COLO668 (cell line): ENCODE data around the gene CENPB.

Experiments used
- DNase-seq: peaks from one replicate; lab custom pipeline; 2025; ENCODE audit not compliant: unreplicated experiment; lab: John Stamatoyannopoulos, UW

Gene CENPB

DNA sequence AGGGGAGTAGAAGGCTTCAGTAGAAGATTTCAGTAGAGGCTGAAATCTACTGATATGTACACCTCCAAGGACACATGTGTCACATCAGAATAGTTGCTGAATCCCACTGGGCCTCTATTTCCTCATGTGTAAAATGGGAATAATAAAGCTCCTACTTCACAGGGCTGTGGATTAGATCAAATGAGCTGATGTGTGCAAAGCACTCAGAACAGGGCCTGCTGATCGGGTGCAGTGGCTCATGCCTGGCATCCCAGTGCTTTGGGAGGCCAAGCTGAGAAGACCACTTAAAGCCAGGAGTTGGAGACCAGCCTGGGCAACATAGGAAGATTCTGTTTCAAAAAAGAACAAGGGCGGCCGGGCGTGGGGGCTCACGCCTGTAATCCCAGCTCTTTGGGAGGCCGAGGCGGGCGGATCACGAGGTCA, 25.7 kb upstream of the CENPB start:
- no peak for DNase-seq

DNA sequence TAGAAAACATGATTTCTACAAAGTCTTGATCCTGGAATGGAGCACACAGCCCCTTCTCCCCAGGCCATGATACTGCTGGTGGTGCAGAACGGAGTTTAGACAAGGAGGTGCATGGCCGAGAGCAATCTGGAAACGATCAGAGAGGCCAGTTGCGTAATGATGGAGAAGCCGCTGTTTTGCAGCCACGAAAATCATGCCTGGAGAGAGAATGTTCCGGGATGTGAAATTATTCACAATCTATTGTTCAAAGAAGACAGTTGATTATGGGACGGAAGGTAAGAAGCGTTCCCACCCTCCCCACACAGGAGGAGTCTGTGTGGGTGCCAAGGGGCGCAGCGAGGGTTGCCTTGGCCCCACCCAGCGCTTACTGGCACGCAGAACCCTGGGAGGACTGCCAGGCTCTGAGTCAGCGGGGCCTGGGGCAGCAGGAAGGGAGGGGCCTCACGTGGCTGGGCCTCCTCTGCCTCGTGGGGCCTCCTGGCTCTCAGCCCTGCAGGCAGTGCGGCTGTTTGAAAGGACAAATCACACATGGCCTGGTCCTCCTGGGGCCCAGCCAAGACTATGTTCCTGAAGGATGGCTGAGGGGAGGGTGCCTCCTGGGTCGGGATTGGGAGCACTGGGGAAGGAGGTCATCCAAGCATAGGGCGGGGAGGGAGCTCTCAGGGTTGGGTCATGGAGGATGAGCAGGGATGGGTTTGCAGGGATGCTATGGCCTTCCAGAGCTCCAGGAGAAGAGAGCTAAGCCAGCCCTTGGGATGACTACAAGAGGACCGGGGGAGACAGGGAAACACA, 25.1 kb upstream of the CENPB start:
- DNase-seq, result peak; percentile 96

DNA sequence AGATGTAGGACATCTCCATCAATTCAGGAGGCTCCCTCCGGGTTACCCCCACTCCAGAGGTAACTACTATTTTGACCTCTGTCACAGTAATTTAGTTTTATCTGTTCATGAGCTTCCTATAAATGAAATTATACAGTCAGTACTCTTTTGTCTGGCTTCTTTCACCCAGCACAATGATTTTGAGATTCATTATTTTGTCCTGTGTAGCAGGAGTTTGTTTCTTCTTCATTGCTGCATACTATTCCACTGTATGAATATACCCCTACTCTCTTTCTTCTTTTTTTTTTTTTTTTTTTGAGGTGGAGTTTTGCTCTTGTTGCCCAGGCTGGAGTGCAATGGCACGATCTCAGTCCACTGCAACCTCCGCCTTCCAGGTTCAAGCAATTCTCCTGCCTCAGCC, 22.0 kb upstream of the CENPB start:
- no peak for DNase-seq

DNA sequence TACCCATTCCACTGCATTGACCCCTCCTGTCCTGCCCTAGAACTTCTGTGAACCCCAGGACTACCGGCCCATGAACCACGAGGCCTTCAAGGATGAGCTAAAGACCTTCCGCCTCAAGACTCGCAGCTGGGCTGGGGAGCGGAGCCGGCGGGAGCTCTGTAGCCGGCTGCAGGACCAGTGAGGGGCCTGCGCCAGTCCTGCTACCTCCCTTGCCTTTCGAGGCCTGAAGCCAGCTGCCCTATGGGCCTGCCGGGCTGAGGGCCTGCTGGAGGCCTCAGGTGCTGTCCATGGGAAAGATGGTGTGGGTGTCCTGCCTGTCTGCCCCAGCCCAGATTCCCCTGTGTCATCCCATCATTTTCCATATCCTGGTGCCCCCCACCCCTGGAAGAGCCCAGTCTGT, 18.2 kb upstream of the CENPB start:
- DNase-seq, result no peak

DNA sequence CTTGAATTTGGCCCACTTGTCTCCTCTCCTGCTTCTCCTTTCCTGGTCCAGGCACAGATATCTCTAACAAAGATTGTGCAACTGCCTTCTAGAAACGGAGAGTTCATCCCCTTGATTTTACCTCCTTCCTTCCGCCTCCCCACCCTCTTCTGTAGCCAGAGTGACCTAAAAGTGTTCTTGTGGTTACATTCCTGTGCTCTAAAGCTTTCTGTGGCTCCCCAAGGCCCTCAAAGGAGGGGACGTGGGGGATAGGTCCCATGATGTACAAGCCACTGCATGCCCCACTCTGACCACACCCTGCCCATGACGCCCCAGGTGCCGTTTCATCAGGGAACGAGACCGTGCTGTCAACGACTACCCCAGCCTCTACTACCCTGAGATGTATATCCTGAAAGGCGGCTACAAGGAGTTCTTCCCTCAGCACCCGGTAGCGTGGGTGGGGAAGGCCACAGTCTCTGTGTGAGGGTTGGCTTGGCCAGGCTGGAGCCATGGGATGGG, 17.8 kb upstream of the CENPB start:
- no peak for DNase-seq

DNA sequence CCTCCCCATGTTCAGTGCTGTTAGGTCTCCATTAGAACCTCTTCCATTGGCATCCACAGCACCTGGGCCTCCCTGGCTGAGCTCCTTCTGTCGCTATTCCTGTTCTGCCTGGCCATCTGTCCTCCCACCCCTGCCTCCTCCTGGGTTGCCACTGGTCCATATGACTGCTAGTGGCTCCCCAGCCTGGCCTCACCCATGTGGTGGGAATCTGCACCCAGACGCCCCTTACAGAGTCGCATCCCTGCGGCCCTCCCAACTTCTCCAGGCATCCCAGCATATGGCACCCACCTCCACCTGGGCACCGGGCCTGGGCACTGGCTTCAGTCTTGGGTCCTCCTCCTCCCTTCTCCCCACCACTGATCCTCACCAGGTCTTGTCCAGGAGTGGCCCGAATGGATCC, 17.3 kb upstream of the CENPB start:
- no peak for DNase-seq

DNA sequence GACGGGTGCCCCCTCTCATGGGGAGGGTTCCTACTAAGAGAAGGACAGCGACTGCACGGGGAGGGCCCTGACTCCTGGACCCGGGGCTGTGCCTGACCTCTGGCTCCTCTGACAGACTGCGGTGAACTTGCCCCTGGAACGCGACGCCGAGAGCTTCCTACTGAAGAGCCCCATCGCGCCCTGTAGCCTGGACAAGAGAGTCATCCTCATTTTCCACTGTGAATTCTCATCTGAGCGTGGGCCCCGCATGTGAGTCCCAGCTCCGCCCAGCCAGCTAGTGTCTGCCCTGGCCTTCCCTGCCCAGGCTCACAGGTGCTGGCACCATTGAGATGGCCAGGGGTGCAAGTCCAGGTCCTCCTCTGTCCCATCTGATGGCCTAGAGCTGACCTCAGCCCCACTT, 16.7 kb upstream of the CENPB start:
- no peak for DNase-seq

DNA sequence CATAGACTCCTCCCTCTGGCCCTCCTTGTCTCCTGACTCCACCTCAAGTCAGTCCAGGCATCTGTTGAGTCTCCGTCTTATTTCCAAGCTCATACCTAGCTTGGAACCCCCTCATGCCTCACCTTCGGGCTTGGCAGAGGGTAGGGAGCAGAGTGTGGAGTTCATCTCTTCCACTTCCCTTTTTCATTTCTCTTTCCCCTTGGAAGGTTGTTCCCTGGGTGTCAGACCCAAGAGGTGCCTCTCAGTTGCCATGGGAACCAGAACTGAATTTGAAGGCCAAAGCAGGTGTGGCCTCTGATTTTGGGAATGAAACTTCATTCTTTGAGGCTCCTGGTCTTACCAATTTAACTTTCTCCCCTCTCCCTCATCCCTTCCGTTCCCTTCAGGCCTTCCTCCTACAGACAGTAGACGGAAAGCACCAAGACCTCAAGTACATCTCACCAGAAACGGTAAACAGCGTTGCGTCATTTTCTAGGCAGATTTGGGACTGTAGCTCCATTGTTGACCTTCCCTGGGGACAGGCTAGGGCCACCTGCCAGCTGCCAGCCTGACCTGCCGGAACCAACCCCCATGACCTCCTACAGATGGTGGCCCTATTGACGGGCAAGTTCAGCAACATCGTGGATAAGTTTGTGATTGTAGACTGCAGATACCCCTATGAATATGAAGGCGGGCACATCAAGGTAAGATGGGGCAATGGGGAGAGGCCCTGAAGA, 16.1 kb upstream of the CENPB start:
- peak; percentile 35 for DNase-seq

DNA sequence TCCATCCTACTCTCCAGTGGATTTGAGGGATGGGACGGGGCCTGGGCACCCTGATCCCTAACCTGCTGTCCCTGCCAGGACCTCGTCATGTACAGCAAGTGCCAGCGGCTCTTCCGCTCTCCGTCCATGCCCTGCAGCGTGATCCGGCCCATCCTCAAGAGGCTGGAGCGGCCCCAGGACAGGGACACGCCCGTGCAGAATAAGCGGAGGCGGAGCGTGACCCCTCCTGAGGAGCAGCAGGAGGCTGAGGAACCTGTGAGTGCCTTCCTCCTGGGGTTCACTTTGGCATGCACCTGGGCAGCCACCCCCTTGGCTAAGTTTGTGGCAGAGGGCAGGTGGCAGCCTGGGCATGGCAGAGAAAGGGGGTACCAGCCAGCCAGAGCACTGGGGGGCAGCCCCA, 15.3 kb upstream of the CENPB start:
- DNase-seq, result no peak

DNA sequence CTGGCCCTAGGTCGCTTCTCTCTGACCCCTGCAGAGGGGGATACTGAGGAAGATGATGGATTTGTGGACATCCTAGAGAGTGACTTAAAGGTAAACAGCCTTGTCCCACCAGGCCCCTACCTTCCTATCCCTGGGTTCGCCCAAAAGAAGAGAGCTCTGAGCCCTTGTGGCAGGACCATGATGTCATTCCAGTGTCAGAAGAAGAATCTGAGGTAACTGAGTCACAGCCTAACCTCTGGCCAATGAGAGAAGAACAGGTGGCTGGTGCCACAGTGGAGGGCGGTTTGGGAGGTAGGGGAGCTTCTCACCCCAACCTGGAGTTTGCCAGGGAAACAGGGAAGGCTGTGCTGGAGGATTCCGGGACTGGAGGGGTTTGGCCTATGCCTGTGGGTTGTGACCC, 14.8 kb upstream of the CENPB start:
- no peak for DNase-seq

DNA sequence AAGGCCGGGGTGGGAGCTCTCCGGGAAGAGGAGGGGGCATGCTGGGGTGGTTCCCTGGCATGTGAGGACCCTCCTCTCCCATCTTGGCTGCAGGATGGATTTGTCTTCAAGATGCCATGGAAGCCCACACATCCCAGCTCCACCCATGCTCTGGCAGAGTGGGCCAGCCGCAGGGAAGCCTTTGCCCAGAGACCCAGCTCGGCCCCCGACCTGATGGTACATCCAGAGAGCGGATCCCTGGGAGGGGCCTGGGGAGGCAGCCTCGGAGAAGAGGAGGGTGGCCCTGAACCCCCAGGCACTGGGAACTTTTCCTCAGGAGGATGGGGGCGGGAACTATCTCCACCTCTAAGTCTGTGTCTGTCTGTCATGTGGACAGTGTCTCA, 14.3 kb upstream of the CENPB start:
- no peak for DNase-seq

DNA sequence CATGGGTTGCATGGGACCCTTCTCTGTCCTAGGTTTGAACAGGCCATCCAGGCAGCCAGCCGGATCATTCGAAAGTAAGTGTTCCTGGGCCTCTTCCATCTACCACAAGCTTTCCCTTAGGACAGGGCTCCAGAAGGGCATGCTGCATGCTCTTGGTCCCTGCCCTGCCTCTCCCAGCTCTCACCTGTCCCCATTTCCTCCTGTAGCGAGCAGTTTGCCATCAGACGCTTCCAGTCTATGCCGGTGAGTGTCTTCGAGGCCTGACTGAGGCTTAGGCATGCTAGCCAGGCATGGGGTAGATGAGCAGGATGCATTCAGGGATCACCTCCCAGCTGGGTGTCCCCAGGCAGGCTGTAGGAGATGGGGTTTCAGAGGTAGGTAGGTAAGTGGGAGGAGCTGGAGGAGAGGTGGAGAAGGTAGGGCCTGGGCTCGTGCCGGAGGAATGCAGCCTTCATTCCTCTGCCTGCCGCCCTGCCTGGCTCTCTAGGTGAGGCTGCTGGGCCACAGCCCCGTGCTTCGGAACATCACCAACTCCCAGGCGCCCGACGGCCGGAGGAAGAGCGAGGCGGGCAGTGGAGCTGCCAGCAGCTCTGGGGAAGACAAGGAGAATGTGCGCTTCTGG, 13.8 kb upstream of the CENPB start:
- peak; percentile 43 for DNase-seq

DNA sequence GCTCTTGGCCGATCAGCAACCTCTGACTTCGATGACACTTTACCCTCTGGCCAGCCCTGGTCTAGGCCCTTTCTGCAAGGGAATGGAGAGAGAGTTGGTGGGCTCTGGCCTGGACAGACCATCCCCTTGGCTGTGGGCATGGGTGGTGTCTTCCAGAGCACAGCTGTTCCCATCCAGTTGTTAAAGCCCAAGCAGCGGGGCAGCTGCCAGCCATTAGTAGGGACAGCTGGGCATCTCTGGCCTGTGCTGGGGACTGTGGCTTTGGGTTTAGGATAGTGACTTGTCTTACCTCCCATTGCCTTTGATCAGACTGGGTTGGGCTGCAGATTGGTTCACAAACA, 12.3 kb upstream of the CENPB start:
- DNase-seq, result peak; percentile 73

DNA sequence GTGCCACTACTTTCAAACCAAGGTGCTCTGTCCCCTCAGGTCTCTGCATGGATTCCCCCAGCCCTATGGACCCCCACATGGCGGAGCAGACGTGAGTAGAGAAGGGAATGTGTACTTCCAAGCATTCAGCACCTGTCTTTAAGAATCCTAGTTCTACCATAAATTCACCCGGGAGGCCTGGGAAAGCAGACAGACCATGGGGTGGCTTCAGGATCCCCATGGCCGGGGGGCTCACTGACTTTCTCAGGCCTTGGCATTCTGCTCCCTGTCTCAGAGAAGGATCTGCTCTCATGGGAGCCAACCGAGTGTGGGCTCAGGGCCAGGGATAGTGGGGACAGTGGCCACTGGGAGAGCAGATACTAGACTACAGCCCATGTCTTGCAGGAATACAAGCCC, 11.8 kb upstream of the CENPB start:
- DNase-seq, result no peak

DNA sequence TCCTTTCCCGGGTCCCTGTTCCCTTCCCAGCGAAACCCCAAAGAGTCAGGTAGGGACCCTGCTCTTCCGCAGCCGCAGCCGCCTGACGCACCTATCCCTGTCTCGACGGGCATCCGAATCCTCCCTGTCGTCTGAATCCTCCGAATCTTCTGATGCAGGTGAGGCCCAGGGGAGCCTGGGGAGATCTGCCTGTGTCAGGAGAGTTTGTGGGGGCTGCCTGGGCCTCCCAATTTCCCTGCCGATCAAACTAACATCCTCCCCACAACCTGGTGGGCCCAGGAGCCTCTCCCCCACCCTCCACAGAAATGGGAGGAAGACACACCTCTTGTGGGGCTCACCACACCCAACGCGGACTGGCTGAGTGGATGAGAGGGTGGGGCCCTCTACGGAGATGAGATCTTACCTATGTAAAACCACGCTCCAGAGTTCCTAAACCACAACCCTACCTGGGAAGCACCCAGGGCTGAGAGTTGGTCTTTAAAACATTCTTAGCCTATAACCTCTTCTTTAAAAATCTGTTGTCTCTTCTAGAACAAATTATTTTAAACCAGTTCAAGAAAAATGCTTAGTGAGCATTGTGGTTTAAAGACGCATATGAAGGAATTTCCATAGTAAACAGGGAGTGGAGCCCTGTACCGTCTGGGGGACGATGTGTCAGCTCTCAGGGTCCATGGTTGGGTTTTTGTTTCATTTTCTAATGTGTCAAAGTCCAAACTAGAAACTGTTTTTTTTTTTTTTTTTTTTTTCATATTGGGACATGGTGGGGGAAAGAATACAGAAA, 11.2 kb upstream of the CENPB start:
- DNase-seq, result peak; percentile 61

DNA sequence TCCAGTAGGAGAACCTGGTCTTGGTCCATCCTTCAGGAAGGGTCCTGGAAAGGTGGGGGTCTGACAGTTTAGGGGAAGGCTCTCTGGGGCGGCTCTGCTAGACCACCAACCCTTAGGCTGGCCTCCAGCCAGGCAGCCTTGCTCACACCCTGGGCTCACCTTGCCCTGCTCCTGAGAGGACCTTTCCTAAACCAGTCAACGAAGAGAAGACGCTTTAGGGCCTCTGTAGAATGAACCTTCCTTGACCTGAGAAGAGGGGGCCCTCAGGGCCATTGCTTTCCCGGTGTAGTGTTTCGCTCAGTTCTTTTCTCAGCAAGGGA, 10.6 kb upstream of the CENPB start:
- no peak for DNase-seq

DNA sequence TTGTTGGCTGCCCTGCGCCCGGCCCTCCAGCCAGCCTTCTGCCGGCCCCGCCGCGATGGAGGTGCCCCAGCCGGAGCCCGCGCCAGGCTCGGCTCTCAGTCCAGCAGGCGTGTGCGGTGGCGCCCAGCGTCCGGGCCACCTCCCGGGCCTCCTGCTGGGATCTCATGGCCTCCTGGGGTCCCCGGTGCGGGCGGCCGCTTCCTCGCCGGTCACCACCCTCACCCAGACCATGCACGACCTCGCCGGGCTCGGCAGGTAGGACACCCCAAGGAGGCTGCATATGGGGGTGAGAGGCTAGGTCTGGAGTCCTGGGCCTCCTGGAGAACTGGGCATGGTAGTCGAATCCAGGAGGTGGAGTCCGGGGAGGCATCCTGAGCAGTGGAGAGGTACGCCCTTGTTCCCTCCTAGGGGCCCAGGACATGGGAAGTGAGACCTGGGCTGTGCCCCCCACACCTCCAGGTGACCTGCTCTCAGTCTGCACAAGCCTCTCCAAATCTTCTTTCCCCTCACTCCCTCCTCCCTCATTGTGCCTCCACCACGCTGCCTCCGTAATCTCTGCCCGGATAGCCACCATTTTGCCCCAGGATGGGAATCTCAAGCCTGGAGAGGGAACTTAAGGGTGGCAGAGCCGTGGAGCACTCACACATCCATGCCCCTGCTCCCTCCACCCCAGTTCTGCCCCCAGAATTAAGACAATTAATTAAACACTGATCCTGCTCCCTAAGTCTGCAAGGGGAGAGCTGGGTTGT, 10.1 kb upstream of the CENPB start:
- DNase-seq, result peak; percentile 46

DNA sequence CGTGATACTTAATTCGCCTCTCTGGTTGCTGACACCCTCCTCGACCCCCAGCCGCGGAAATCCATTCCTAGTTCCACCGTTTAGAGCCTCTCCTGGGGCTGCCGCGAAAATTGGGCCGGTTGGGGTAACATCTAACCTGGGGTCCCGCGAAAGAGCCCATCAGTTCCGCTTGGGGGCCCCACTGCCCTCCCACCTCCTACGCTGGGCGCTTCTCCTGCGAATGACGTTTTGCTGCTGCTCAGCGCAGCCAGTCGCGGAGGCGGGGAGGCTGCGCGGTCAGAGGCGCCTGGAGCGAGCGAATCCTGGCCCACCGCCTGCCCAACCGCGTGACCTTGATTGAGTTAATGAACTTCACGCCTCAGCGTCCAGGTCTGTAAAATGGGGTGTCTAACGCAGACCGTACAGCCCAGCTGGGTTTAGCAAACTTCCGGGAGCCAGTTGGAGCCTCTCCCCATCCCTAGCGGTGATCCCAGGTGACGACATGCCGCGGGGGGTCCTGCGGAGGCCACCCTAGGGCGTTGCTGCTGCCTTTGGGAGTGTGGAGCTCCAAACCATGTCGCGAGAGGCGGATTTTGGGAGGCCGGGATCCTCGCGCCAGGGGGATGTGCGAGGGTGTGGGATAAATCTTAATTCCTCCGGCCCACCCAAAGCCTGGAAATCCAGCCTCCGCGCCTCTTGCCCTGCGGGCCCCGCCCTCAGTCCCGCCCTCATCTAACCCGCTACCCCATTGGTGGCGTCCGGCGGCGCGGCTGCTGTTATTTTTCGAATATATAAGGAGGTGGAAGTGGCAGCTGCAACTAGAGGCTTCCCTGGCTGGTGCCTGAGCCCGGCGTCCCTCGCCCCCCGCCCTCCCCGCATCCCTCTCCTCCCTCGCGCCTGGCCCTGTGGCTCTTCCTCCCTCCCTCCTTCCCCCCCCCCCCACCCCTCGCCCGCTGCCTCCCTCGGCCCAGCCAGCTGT, 9.2 kb upstream of the CENPB start, which contains the start of gene CDC25B:
TSS of gene CDC25B (plus strand) at position 800 of the 958 bp plus-strand sequence. CDS start 222 bp downstream, outside the sequence.
- peak; percentile 98 for DNase-seq

DNA sequence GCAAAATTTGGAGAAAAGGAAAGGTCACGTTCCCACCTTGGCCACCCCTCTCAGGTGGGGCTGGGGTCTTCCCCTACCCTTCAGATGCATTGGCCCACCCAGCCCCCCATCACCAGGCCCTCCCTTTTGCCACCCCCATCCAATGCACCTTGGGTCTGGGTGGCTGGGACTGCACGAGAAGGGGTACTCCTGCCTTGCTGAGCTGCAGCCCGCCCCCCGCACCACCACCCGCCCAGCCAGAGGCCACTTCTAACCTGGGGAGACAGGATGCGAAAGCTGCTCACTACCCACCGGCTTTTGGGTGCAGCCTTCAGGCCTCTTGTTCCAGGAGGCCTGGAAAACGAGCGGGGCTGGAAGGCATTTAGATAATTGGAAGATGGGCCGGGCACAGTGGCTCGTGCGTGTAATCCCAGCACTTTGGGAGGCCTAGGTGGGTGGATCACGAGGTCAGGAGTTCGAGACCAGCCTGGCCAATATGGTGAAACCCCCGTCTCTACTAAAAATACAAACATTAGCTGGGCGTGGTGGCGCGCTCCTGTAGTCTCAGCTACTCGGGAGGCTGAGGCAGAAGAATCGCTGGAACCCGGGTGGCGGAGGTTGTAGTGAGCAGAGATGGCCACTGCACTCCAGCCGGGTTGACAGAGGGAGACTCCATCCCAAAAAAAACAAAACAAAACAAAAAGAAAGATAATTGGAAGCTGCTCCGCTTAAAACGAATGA, 8.3 kb upstream of the CENPB start:
- DNase-seq, result no peak
